ENCODE results near the gene DDX46.
"Not testable (repeated sequence)": the region's sequence is repeated elsewhere in the genome, so short reads cannot be mapped to it uniquely, and the experiment has no call there.

DDX46 gene

GRCh38 chr5:134758504-134759341 lies at the start of gene DDX46:
Gene DDX46 (plus strand): TSS chr5:134758779. CDS start chr5:134758939, 160 bp downstream.
- DNase-seq: peak; percentile 85

DNA sequence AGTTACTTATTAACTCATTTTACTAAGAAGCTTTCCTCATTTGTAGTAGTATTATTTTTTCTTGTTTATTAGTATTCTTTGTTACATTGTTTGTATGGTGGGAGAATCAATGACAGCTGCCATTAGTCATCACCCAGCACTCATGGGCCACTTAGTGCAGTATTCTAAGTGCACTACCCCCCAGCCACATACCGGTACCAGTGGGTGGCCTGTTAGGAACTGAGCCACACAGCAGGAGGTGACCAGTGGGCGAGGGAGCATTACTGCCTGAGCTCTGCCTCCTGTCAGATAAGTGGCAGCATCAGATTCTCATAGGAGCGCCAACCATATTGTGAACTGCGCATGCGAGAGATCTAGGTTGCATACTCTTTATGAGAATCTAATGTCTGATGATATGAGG lies 44.5 kb upstream of the DDX46 start:
- DNase-seq: no peak

DNA sequence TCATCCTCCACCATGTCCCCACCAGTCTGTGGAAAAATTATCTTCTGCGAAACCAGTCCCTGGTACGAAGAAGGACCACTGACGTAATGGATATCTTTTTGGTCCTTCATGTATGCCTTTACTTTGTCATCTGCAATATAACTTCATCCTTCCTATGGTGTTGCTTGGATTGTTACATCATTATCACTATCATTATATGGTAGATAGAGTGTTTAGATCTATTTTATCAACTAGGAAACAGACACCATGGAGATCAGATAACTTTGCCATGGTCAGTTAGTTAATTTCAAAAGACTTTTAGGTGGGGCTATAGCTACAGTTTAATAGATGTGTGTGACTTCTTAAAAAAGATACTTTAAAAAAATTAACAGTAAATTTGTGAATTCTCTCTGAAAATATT lies 44.0 kb upstream of the DDX46 start:
- no peak for DNase-seq

DNA sequence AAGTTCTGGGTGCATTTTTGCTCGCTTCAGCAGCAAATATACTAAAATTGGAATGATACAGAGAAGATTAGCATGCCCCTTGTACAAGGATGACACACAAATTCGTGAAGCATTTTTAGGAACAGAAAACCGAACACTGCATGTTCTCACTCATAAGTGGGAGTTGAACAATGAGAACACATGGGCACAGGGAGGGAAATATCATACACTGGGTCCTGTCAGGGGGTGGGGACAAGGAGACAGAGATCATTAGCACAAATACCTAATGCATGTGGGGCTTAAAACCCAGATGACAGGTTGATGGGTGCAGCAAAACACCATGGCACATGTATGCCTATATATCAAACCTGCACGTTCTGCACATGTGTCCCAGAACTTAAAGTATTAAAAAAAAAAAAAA lies 43.1 kb upstream of the DDX46 start:
- not testable (repeated sequence) for DNase-seq

DNA sequence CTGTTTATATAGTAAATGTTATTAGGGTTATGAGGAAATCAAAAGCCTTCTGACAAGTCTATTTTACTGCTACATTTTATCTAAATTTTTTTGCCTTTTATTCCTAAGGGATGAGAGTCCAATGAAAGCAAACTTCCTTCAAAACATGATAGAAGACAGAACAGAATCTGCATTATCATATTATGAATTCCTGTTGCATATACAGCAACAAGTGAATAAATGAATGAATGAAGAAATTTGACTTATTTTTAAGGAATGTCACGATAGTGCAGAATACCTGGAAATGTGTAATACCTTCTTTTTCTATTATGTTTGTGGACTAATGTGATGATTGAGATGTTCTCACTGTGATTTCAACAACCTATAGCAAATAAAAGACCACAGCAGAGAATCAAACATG lies 33.7 kb upstream of the DDX46 start:
- no peak for DNase-seq

DNA sequence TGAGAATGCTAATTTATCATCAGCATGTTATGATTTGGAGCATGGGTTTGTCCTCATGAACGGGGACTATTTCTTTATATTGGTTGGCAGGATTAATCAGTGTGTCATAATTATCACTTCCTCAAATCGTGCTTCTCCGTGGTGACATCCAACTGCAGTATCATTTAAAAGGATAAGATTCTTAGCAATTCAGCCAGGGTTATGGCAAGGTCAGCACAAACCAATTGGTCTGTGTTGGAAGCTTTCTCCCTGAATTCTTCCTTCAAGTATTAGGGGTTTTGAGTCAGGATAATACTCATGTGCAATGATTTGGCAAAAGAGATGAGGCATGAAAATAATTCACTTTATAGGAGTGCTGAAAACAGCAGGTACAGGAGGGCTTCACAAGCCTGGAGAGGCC lies 25.8 kb upstream of the DDX46 start:
- DNase-seq: no peak

- no peak for DNase-seq
These were observed 23.3 kb upstream of the DDX46 start for GRCh38 chr5:134735243-134735642.

DNA sequence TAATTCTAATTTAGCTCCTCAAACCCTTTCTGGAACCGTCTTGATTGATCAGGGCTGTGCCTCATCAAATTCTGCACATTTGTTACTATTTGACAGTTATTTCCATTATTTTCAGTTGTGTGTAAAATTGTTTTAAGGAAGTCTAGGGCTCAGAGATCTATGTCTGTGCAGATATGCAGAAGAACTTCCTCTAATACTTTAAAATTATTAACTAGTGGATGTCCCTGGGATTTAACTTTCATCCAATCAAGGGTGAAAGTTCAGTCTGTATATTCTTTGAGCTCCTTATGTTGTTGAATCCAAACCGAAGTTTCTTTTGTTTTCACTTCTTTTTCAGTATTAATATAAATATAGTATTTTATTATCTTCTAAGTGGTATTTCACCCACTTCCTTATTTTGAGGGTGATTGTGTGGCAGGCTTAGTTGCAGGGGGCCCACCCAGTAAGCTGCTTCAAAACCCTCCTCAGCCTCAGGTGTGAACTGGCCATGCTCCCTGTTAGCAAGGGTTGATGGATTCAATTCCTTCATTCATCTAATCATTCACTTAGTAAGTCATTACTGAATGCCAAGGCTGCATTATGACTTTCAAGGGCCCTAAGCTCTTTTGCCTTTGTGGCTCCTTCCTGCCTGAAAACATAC lies 22.3 kb upstream of the DDX46 start:
- no peak for DNase-seq

DNA sequence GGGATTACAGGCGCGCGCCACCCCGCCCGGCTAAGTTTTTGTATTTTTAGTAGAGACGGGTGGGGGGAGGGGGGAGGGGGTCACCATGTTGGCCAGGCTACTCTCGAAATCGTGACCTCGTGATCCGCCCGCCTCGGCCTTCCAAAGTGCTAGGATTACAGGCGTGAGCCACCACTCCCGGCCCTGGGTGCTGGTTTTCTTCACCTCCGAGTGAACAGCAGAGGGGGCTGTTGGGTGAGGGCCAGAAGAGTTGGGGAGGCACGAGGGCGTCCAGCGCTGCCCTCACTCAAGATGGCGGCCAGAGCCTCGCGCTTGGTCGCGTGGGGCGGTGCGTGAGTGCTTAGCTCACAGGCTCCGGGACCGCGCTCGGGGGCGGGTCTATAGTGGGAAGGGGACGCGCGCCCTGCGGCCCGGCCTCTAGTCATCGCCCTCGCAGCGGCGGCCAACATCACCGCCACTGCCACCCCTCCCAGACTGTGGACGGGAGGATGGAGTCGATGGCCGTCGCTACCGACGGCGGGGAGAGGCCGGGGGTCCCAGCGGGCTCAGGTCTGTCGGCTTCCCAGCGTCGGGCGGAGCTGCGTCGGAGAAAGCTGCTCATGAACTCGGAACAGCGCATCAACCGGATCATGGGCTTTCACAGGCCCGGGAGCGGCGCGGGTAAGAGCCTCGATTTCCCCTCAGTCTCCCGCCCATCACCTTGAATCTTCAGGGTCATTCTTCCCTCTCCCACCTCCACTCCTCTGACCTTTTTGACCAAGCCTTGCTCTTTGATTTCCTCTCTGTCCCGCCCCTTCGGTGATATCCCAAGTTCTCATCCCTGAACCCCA lies 20.2 kb upstream of the DDX46 start, which contains the start of gene CAMLG:
Gene CAMLG (plus strand): TSS at position 416 of the 830 bp plus-strand sequence. CDS start 73 bp downstream, at position 489.
- DNase-seq: peak; percentile 83

DNA sequence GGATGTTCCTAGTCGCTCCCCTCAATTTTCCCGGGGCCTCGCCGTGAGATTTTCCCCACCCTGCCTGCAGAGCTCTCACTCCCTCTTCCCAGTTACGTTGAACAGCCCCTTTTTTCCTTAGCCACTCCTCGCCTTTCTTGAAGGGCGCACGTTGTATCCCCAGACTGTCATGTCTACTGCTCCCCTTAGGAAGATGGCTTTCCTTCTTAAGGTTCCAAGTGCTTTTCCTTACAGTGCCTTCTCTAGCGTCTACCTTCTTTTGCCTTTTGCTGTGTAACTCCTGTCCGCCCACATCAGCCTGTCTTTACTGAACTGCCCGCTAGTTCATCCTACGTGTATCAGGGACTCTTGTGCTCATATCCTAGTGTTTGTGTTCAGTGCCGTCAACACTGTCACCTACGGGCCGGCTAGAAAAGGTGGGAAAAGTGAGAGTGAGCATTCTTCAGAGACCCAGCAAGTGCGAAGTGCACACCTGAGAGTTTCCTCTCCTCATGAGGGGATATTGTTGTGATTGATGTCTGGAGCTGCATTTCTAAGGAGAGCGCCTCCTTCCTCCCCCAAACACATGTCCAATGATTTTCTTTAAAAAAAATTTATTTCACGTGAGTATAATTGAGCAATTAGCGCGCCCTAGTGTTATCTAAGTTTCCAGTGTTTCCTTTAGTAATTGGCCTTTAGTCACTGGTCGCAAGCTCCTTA lies 19.5 kb upstream of the DDX46 start:
- DNase-seq: peak; percentile 10

GRCh38 chr5:134741052-134741451 lies 17.5 kb upstream of the DDX46 start:
- DNase-seq: no peak

GRCh38 chr5:134742134-134742533 lies 16.4 kb upstream of the DDX46 start:
- no peak for DNase-seq

DNA sequence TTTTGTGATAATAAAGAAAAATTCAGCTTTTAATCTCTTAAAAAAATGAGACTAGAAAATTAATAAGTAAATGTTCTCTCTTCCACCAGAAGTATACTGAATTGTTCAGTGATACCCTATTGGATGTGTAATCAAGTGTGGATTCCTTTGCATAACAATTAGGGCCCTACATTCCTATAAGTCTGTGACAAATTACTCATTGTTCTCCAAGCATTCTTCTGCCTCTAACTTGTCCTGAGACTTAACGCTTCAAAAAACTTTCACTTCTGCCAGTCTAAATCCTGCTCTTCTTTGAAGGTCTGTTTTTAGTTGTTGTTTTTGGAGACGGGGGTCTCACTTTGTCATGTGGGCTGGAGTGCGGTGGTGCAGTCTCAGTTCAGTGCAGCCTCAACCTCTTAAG lies 9.2 kb upstream of the DDX46 start:
- DNase-seq: peak; percentile 8

GRCh38 chr5:134758176-134758503 lies 439 bp upstream of the DDX46 start:
- DNase-seq: no peak

DNA sequence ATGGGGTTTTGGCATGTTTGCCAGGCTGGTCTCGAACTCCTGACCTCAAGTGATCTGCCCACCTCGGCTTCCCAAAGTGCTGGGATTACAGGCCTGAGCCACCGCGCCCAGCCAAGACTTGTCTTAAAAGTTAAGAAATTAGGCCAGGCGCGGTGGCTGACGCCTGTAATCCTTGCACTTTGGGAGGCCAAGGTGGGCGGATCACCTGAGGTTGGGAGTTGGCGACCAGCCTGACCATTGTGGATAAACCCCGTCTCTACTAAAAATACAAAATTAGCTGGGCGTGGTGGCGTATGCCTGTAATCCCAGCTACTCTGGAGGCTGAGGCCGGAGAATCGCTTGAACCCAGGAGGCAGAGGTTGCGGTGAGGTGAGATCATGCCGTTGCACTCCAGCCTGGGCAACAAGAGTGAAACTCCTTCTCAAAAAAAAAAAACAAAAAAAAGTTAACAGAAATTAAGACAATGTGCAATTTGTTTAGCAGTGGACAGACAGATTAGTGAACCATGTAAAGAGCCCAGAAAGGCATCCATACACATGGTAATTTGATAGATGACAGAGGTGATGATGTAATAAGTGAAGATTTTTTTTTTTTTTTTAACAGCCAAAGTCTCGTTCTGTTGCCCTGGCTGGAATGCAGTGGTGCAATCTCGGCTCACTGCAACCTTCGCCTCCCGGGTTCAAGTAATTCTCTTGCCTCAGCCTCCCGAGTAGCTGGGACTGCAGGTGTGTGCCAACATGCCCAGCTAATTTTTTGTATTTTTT lies 9.1 kb downstream of the DDX46 start:
- not testable (repeated sequence) for DNase-seq

- no peak for DNase-seq
These were observed 10.6 kb downstream of the DDX46 start for GRCh38 chr5:134769206-134769605.

DNA sequence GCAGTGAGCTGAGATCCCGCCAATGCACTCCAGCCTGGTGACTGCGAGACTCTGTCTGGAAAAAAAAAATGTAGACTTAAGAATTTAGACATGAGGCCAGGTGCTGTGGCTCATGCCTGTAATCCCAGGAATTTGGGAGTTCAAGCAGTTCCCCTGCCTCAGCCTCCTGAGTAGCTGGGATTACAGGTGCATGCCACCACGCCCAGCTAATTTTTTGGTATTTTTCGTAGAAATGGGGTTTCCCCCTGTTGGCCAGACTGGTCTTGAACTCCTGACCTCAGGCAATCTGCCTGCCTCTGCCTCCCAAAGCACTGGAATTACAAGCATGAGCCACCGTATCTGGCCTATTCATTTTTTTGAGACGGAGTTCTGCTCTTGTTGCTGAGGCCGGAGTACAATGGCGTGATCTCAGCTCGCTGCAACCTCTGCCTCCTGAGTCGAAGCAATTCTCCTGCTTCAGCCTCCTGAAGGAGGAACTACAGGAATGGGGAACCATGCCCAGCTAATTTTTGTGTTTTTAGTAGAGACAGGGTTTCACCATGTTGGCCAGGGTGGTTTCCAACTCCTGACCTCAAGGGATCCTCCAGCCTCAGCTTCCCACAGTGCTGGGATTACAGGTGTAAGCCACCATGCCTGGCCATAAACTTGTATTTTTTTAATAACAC lies 14.0 kb downstream of the DDX46 start:
- DNase-seq: no peak

DNA sequence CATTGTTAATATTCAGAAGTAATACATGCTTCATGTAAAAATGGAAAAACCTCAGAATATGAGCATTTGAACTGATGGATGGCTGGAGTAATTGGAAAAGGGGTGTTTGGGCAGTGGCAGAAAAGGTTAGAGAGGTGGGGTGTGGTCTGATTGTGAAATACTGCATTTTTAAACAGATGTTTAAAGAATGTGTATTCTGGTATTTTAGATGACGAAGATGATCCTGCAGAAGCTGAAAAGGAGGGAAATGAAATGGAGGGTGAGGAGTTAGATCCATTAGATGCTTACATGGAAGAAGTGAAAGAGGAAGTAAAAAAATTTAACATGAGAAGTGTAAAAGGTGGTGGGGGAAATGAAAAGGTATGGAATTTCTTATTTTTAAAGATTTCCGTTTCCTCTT lies 18.8 kb downstream of the DDX46 start:
- no peak for DNase-seq

GRCh38 chr5:134784241-134784920 lies 25.8 kb downstream of the DDX46 start:
- DNase-seq: no peak

GRCh38 chr5:134784946-134785620 lies 26.5 kb downstream of the DDX46 start:
- DNase-seq: peak; percentile 4

Data from kidney glomerular epithelial cell (primary cell).